22Rv1 (cell line): Measurements from ENCODE around the gene ZNF320.
"Not testable (repeated sequence)": the region's sequence is repeated elsewhere in the genome, so short reads cannot be mapped to it uniquely, and the experiment has no call there.

Experiments
- CTCF ChIP-seq: fragments of 450-650 bp; IDR thresholded peaks from 2 replicates; pipeline ENCODE4 v1.5.1; 2017; ENCODE audit warnings: mild to moderate bottlenecking
- ZFX ChIP-seq: fragments of 450-650 bp; IDR thresholded peaks from 2 replicates; pipeline ENCODE4 v1.6.1; 2017; ENCODE audit warnings: antibody characterized with exemption, borderline replicate concordance

- not testable (repeated sequence) for TF ChIP-seq ZFX, CTCF
Observed at GRCh38 chr19:52898596-52898995, 1.2 kb upstream of the ZNF320 start.
